CD14-positive monocyte (primary cell): ENCODE measurements around the gene MRTFA. TPM values are rescaled to one million over a fixed set of nuclear protein-coding genes. Genes with fewer than 3 reads are reported as not detected.
A peak's percentile ranks its signal among the peaks of the same experiment; 100 is the strongest.
"Not testable (repeated sequence)": the region's sequence is repeated elsewhere in the genome, so short reads cannot be mapped to it uniquely, and the experiment has no call there.

Source experiments
- DNase-seq, 3 donors: peaks; one replicate each; pipeline ENCODE4 v3.0.0-alpha.2; 2011 to 2022
- H2AFZ ChIP-seq: 2 replicates; pipeline ENCODE4 v1.6.0; 2012; ENCODE audit warnings: mild to moderate bottlenecking, low read depth, low read length, inconsistent platforms; ENCODE audit not compliant: insufficient read depth, poor library complexity, severe bottlenecking
- H3K27ac ChIP-seq, 2 donors: 1 replicate in 1 of 2; 2 replicates in 1 of 2; pipeline ENCODE4 v1.5.1; 2012 to 2013; ENCODE audit warnings: low read length in 2 of 2, control low read depth in 1 of 2, inconsistent platforms in 1 of 2, low read depth in 1 of 2, mild to moderate bottlenecking in 1 of 2
- H3K27me3 ChIP-seq, 2 donors: one replicate each; pipeline versions ENCODE4 v1.6.0 to v1.6.1; 2011 to 2013; ENCODE audit warnings: low read length in 2 of 2; ENCODE audit not compliant: control insufficient read depth in 2 of 2, insufficient read depth in 2 of 2
- H3K36me3 ChIP-seq, 2 donors: replicated peaks in 1 of 2; 1 replicate in 1 of 2; 2 replicates in 1 of 2; pipeline versions ENCODE4 v1.5.1 to v1.6.1; 2012 to 2013; ENCODE audit warnings: low read length in 2 of 2, control low read depth in 1 of 2, inconsistent platforms in 1 of 2, mild to moderate bottlenecking in 1 of 2; ENCODE audit not compliant: insufficient read depth in 2 of 2, control insufficient read depth in 1 of 2
- H3K4me1 ChIP-seq, 2 donors: 1 replicate in 1 of 2; 2 replicates in 1 of 2; pipeline versions ENCODE4 v1.5.1 to v1.6.1; 2012 to 2013; ENCODE audit warnings: low read length in 2 of 2, control low read depth in 1 of 2, inconsistent platforms in 1 of 2, mild to moderate bottlenecking in 1 of 2, moderate library complexity in 1 of 2; ENCODE audit not compliant: insufficient read depth in 2 of 2, control insufficient read depth in 1 of 2
- H3K4me2 ChIP-seq: replicated peaks from 2 replicates; pipeline ENCODE3; 2012; ENCODE audit warnings: low read length, moderate library complexity, mild to moderate bottlenecking; ENCODE audit not compliant: poor library complexity, severe bottlenecking; ENCODE audit errors: extremely low read depth
- H3K4me3 ChIP-seq, 3 experiments: fragments of 200-600 bp in 1 of 3; sonication (generic) in 1 of 3; replicated peaks in 1 of 3; 1 replicate in 2 of 3; 2 replicates in 1 of 3; pipeline ENCODE4 v1.5.1; 2011 to 2013; ENCODE audit warnings: low read length in 3 of 3, mild to moderate bottlenecking in 3 of 3, control low read depth in 2 of 3, low read depth in 2 of 3, inconsistent platforms in 1 of 3, moderate library complexity in 1 of 3
- H3K79me2 ChIP-seq: 2 replicates; pipeline ENCODE4 v1.6.0; 2012; ENCODE audit warnings: mild to moderate bottlenecking, control low read depth, inconsistent platforms, low read length, moderate library complexity; ENCODE audit not compliant: insufficient read depth
- H3K9ac ChIP-seq: 2 replicates; pipeline ENCODE4 v1.6.0; 2017; ENCODE audit warnings: low read length, mild to moderate bottlenecking; ENCODE audit not compliant: insufficient read depth, poor library complexity, severe bottlenecking
- H3K9me3 ChIP-seq, 2 donors: replicated peaks in 1 of 2; 1 replicate in 1 of 2; 2 replicates in 1 of 2; pipeline versions ENCODE4 v1.5.1 to v1.6.1; 2012 to 2013; ENCODE audit warnings: low read length in 2 of 2, control low read depth in 1 of 2; ENCODE audit not compliant: control insufficient read depth in 1 of 2, insufficient read depth in 1 of 2
- H4K20me1 ChIP-seq: 2 replicates; pipeline ENCODE4 v1.6.0; 2012; ENCODE audit warnings: mild to moderate bottlenecking, low read length, control low read depth, moderate library complexity; ENCODE audit not compliant: insufficient read depth
- H3K27ac Mint-ChIP-seq, 7 donors: one replicate each; pipeline ENCODE4 v1.8.0; 2020; ENCODE audit warnings: mild to moderate bottlenecking in 7 of 7, mixed read lengths in 7 of 7, moderate library complexity in 6 of 7, inconsistent platforms in 2 of 7
- H3K27me3 Mint-ChIP-seq, 3 donors: one replicate each; pipeline ENCODE4 v1.8.0; 2021 to 2022; ENCODE audit warnings: low read depth in 3 of 3, mild to moderate bottlenecking in 3 of 3, mixed read lengths in 3 of 3, moderate library complexity in 3 of 3, inconsistent platforms in 1 of 3
- H3K36me3 Mint-ChIP-seq, 2 donors: one replicate each; pipeline ENCODE4 v1.8.0; 2020; ENCODE audit warnings: mixed read lengths in 2 of 2, inconsistent platforms in 1 of 2, mild to moderate bottlenecking in 1 of 2
- H3K4me1 Mint-ChIP-seq: one replicate; pipeline ENCODE4 v1.8.0; 2020; ENCODE audit warnings: mild to moderate bottlenecking, mixed read lengths
- H3K4me3 Mint-ChIP-seq, 2 donors: one replicate each; pipeline ENCODE4 v1.8.0; 2020; ENCODE audit warnings: mild to moderate bottlenecking in 2 of 2, mixed read lengths in 2 of 2, moderate library complexity in 1 of 2
- H3K9me3 Mint-ChIP-seq, 7 donors: one replicate each; pipeline ENCODE4 v1.8.0; 2020 to 2022; ENCODE audit warnings: mixed read lengths in 7 of 7, mild to moderate bottlenecking in 6 of 7, moderate library complexity in 6 of 7, inconsistent platforms in 2 of 7
- WGBS: methylation state at CpG from one replicate; pipeline ENCODE4 v1.1.5; 2013; ENCODE audit warnings: missing lambda C conversion rate; ENCODE audit not compliant: insufficient coverage; 5-methylcytosine and 5-hydroxymethylcytosine counted together
- intact Hi-C, 2 donors: fragments of 100-400 bp; cut with micrococcal nuclease; formaldehyde crosslinking; loops; one replicate each; pipeline versions ENCODE4 v1.15.0 to v1.15.1; 2023
- polyA plus RNA-seq, 3 donors: library from polyadenylated mRNA; depleted of rRNA in 1 of 3; unstranded in 2 of 3; stranded (reverse) in 1 of 3; fragments of 300-500 nt in 2 of 3; fragments of >200 nt in 1 of 3; fragmentation: Illumina TruSeq in 2 of 3; gene quantifications; 1 replicate in 2 of 3; 2 replicates in 1 of 3; pipeline ENCODE4 v1.2.3, GENCODE V29; 2012 to 2021
- TF ChIP-seq, protein P1 (sequence below): fragments of 200-600 bp; IDR thresholded peaks from one replicate; pipeline ENCODE4 v1.8.0; 2022; ENCODE audit warnings: antibody characterized with exemption, mild to moderate bottlenecking

MRTFA gene
- polyA plus RNA-seq, 3 donors = 14.1 to 33.8 (median 18.9) TPM

DNA sequence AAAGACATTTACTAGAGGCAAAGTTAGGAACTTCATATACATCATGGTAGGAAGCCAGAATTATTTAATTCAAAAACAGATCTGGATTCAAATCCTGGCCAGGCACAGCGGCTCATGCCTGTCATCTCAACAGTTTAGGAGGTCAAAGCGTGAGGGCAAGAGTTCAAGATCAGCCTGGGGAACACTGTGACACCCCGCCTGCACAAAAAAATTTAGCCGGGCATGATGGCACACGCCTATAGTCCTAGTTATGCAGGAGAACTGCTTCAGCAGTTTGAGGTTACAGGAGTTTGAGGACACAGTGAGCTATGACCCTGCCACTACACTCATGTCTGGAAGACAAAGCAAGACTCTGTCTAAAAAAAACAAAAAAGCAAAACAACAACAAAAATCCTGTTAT lies 8.9 kb downstream of the MRTFA start:
- peaks cover 99% of the 10 kb centered on the region for H3K79me2 ChIP-seq
- no peaks in the 10 kb centered on the region for H3K36me3 ChIP-seq
- Mint-ChIP-seq H3K27me3 (no peaks in the 10 kb centered on the region), H3K9me3 (no peaks in the 10 kb centered on the region), H3K27ac (peak overlapping the region in 6 of 7 donors; percentile 26 to 76 (median 46)), H3K36me3 (peaks cover under 1 to 3% of the 10 kb centered on the region in 2 donors), H3K4me1 (peaks cover 56% of the 10 kb centered on the region), H3K4me3 (no peak overlapping the region)
- TF ChIP-seq, protein P1, sequence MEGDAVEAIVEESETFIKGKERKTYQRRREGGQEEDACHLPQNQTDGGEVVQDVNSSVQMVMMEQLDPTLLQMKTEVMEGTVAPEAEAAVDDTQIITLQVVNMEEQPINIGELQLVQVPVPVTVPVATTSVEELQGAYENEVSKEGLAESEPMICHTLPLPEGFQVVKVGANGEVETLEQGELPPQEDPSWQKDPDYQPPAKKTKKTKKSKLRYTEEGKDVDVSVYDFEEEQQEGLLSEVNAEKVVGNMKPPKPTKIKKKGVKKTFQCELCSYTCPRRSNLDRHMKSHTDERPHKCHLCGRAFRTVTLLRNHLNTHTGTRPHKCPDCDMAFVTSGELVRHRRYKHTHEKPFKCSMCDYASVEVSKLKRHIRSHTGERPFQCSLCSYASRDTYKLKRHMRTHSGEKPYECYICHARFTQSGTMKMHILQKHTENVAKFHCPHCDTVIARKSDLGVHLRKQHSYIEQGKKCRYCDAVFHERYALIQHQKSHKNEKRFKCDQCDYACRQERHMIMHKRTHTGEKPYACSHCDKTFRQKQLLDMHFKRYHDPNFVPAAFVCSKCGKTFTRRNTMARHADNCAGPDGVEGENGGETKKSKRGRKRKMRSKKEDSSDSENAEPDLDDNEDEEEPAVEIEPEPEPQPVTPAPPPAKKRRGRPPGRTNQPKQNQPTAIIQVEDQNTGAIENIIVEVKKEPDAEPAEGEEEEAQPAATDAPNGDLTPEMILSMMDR = no peak
- H3K27ac ChIP-seq = peak overlapping the region in 1 of 2 donors; percentile 65
- H3K27me3 ChIP-seq = no peaks in the 10 kb centered on the region
- H3K4me1 ChIP-seq = peaks cover 23 to 41% of the 10 kb centered on the region in 2 donors
- peaks cover 99% of the 10 kb centered on the region for H4K20me1 ChIP-seq
- H3K9ac ChIP-seq = no peak overlapping the region
- H3K9me3 ChIP-seq = no peaks in the 10 kb centered on the region
- no peak overlapping the region for H3K4me2 ChIP-seq
- no peak overlapping the region for H3K4me3 ChIP-seq
- no peak for DNase-seq
- no peak overlapping the region for H2AFZ ChIP-seq
- intact Hi-C loops = no loop called here
- 100% methylated on average over 3 of the region's 5 CpGs for WGBS

DNA sequence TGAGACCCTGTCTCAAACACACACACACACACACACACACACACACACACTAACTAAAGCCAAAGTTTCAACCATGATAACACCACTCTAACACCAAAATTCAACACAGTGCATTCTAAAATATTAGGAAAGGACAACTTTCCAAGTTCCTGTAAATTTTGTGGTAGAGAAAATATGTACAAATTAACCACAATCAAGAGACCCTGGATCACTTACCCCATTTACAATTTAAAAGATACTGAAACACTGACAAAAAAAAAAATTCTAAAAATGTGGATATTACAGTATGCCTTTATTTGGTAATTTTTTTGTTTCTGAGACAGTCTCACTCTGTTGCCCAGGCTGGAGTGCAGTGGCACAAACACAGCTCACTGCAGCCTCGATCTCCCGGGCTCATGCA lies 9.7 kb downstream of the MRTFA start:
- peaks cover 95% of the 10 kb centered on the region for H3K79me2 ChIP-seq
- intact Hi-C loops = no loop called here
- peaks cover 1 to 6% of the 10 kb centered on the region in 2 donors for H3K36me3 Mint-ChIP-seq
- 100% methylated on average over 2 of the region's 2 CpGs for WGBS
- peaks cover 56% of the 10 kb centered on the region for H3K4me1 Mint-ChIP-seq
- H3K27ac ChIP-seq = no peak overlapping the region
- DNase-seq = no peak
- no peaks in the 10 kb centered on the region for H3K27me3 Mint-ChIP-seq
- TF ChIP-seq, protein P1 = no peak
- H4K20me1 ChIP-seq = peaks cover 99% of the 10 kb centered on the region
- no peaks in the 10 kb centered on the region for H3K27me3 ChIP-seq
- H3K4me2 ChIP-seq = no peak overlapping the region
- peaks cover 0 to 2% (median 0%) of the 10 kb centered on the region in 7 donors for H3K9me3 Mint-ChIP-seq
- H3K4me3 Mint-ChIP-seq = no peak overlapping the region
- peaks cover 31 to 48% of the 10 kb centered on the region in 2 donors for H3K4me1 ChIP-seq
- H3K9ac ChIP-seq = no peak overlapping the region
- H2AFZ ChIP-seq = no peak overlapping the region
- H3K36me3 ChIP-seq = no peaks in the 10 kb centered on the region
- H3K27ac Mint-ChIP-seq = peak overlapping the region in 1 of 7 donors; percentile 6
- no peak overlapping the region for H3K4me3 ChIP-seq
- H3K9me3 ChIP-seq = no peaks in the 10 kb centered on the region

DNA sequence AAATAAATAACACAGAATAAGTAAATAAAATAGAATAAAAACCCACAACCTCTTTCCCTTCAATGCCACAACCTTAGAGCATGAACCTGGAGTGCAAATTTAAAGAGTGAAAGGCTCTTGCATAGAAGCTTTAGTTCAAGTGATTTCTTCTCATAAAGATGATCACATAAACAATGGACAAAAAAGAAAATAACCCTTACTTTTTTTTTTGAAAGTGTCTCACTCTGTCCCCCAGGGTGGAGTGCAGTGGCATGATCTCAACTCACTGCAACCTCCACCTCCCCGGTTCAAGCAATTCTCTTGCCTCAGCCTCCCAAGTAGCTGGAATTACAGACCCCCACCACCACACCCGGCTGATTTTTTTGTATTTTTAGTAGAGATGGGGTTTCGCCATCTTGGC lies 10.7 kb downstream of the MRTFA start:
- intact Hi-C loops, H3K27me3 ChIP-seq, H3K4me3 Mint-ChIP-seq, H3K4me2 ChIP-seq, H2AFZ ChIP-seq, H3K9me3 ChIP-seq, H3K36me3 ChIP-seq, H3K27ac ChIP-seq, DNase-seq, H3K27me3 Mint-ChIP-seq, H3K36me3 Mint-ChIP-seq, H3K9ac ChIP-seq, H3K9me3 Mint-ChIP-seq, H3K4me3 ChIP-seq: not testable (repeated sequence)
- H3K4me1 Mint-ChIP-seq = peaks cover 58% of the 10 kb centered on the region
- Histone ChIP-seq H3K79me2 (peaks cover 90% of the 10 kb centered on the region), H4K20me1 (peaks cover 98% of the 10 kb centered on the region), H3K4me1 (peaks cover 42 to 59% of the 10 kb centered on the region in 2 donors)
- peak overlapping the region in 1 of 7 donors; percentile 69 for H3K27ac Mint-ChIP-seq
- no CpG with 5 or more reads among the region's 3 CpGs for WGBS
